Measurements from ENCODE around the gene RNF149. TPM values are rescaled to one million over a fixed set of nuclear protein-coding genes. Genes with fewer than 3 reads are reported as not detected.

The RNF149 gene
- total RNA-seq, 1 donor from 2014 or later: 39.9 TPM

DNA sequence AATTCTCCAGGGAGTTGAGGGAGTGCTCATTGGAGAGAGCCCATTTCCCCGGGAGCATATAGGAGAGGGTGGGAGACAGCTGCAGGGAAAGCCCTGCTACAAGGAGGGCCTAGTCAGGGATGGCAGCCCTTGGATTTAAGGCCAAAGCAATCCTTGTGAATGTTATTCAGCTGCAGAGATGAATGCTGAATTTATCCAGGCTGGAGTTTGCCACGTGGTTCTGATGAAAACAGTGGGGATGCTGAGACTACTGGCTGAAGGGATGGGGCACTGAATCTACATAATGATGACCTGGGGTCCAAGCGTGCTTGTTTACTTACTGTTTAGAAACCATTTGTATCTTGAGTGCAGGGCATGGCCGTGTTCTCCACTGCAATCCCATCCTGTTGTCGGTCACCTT, 35.6 kb upstream of the RNF149 start:
- Histone ChIP-seq H3K36me3 (no peaks in the 10 kb centered on the region), H3K27me3 (no peaks in the 10 kb centered on the region), H3K9me3 (no peaks in the 10 kb centered on the region), H3K4me1 (no peaks in the 10 kb centered on the region), H3K27ac (no peak overlapping the region), H3K4me3 (no peak overlapping the region)
- DNase-seq (ENCODE audit: low spot score in 2 of 2): no peak
- intact Hi-C loops (cut with DNase I): no loop called here
- TF ChIP-seq CTCF (IDR thresholded peaks at IDR 0.05): no peak

GRCh38 chr2:101342625-101343008, 34.1 kb upstream of the RNF149 start:
- no peaks in the 10 kb centered on the region for H3K9me3 ChIP-seq
- H3K4me3 ChIP-seq: no peak overlapping the region
- intact Hi-C loops (cut with DNase I): no loop called here
- no peak for DNase-seq (ENCODE audit: low spot score in 2 of 2)
- H3K27ac ChIP-seq: no peak overlapping the region
- no peaks in the 10 kb centered on the region for H3K4me1 ChIP-seq
- TF ChIP-seq CTCF (IDR thresholded peaks at IDR 0.05): no peak
- H3K36me3 ChIP-seq: no peaks in the 10 kb centered on the region
- H3K27me3 ChIP-seq: no peaks in the 10 kb centered on the region

DNA sequence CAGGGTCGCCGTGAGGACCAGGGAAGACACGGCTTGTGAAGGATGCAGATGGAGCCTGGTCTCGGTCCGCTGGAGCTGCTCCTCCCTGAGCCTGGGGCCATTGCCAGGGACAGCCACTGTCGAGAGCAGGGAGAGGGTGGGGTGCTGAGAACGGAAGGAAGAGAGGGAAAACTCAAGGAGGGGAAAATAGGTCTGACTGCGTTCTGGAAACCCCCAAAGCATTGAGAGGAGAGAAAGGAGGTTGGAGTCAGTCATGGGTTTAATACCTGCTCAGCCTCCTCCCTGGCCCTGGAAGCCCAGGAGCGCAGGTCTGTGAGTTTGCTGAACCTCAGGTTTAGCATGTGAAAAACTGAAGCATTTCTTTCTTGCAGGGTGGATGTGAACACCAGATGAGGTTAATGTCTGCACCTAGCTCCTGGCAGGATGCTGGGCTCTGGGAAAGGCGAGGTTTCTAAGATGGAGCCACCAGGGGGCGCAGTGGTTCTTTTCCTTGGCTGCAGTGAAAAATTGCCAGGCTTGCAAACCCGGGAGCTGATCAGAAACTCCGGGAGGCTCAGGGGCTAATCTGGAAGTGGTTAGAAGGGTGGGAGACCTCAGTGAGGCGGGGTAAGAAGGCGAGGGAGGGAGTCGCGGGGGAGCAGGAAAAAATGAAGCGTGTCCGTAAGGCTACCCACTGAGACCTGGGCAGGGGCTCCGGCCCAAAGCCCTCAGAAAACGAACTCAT, 33.6 kb upstream of the RNF149 start:
- no peaks in the 10 kb centered on the region for H3K9me3 ChIP-seq
- no peaks in the 10 kb centered on the region for H3K27me3 ChIP-seq
- no peak overlapping the region for H3K4me3 ChIP-seq
- TF ChIP-seq CTCF (IDR thresholded peaks at IDR 0.05): peak; percentile 43 to 76 (median 58)
- H3K4me1 ChIP-seq: no peaks in the 10 kb centered on the region
- H3K36me3 ChIP-seq: no peaks in the 10 kb centered on the region
- intact Hi-C loops (cut with DNase I): no loop called here
- H3K27ac ChIP-seq: no peak overlapping the region
- peak in 1 of 2 donors; percentile 81 for DNase-seq (ENCODE audit: low spot score in 2 of 2)

DNA sequence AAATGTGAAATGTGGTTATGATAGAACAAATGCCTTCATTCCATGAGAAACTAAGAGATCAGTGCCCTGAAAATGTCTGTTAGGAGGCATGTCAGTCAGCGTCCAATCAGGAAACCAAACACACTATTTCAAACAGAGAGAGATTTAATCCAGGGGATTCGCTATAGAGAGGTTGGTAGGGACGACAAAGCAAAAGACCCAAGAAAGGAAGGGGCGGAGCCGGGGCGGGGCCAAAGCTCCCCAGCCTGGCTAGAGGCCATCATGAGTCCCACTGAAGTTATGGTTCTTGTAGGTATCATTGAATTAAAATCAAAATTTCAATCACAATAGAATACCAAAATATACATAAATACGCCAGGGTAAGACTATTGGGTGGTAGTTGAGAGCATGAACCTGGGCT, 32.9 kb upstream of the RNF149 start:
- no peaks in the 10 kb centered on the region for H3K27me3 ChIP-seq
- H3K4me3 ChIP-seq: no peak overlapping the region
- H3K36me3 ChIP-seq: no peaks in the 10 kb centered on the region
- no peaks in the 10 kb centered on the region for H3K4me1 ChIP-seq
- intact Hi-C loops (cut with DNase I): no loop called here
- H3K9me3 ChIP-seq: no peaks in the 10 kb centered on the region
- no peak for DNase-seq (ENCODE audit: low spot score in 2 of 2)
- no peak overlapping the region for H3K27ac ChIP-seq
- TF ChIP-seq CTCF (IDR thresholded peaks at IDR 0.05): no peak

- Histone ChIP-seq H3K4me3 (no peak overlapping the region), H3K27ac (no peak overlapping the region), H3K36me3 (no peaks in the 10 kb centered on the region), H3K27me3 (no peaks in the 10 kb centered on the region), H3K9me3 (no peaks in the 10 kb centered on the region), H3K4me1 (no peaks in the 10 kb centered on the region)
- no peak for DNase-seq (ENCODE audit: low spot score in 2 of 2)
- intact Hi-C loops (cut with DNase I): no loop called here
- no peak for TF ChIP-seq CTCF (IDR thresholded peaks at IDR 0.05)
These were observed 31.6 kb upstream of the RNF149 start for GRCh38 chr2:101340141-101340551.

Data from ascending aorta (tissue), 2 donors.